GM19455 (cell line): ENCODE results near the gene IFT57.

Source experiments
- ATAC-seq: cut with Tn5 transposase; IDR thresholded peaks from one replicate; pipeline ENCODE4 v1.9.1; 2021; ENCODE audit not compliant: unreplicated experiment

IFT57 gene

GRCh38 chr3:108219336-108219735 lies 2.9 kb downstream of the IFT57 start:
- no peak for ATAC-seq

GRCh38 chr3:108218811-108219210 lies 3.4 kb downstream of the IFT57 start:
- no peak for ATAC-seq

- ATAC-seq = no peak
These were observed 6.4 kb downstream of the IFT57 start for GRCh38 chr3:108215871-108216270.

- no peak for ATAC-seq
These were observed 12.6 kb downstream of the IFT57 start for GRCh38 chr3:108209579-108209978.

- ATAC-seq = peak; percentile 94
These were observed 13.4 kb downstream of the IFT57 start for GRCh38 chr3:108208831-108209230.

- ATAC-seq = no peak
These were observed 19.4 kb downstream of the IFT57 start for GRCh38 chr3:108202834-108203233.

GRCh38 chr3:108202080-108202479 lies 20.1 kb downstream of the IFT57 start:
- no peak for ATAC-seq

- no peak for ATAC-seq
These were observed 21.0 kb downstream of the IFT57 start for GRCh38 chr3:108201258-108201657.

GRCh38 chr3:108200578-108200977 lies 21.6 kb downstream of the IFT57 start:
- no peak for ATAC-seq

GRCh38 chr3:108200024-108200423 lies 22.2 kb downstream of the IFT57 start:
- no peak for ATAC-seq

GRCh38 chr3:108191394-108191793 lies 30.8 kb downstream of the IFT57 start:
- no peak for ATAC-seq

GRCh38 chr3:108190346-108190745 lies 31.9 kb downstream of the IFT57 start:
- no peak for ATAC-seq

- ATAC-seq = no peak
These were observed 32.8 kb downstream of the IFT57 start for GRCh38 chr3:108189440-108189839.

GRCh38 chr3:108185536-108185935 lies 36.7 kb downstream of the IFT57 start:
- ATAC-seq = no peak

- ATAC-seq = no peak
These were observed 37.4 kb downstream of the IFT57 start for GRCh38 chr3:108184824-108185223.

- no peak for ATAC-seq
These were observed 38.3 kb downstream of the IFT57 start for GRCh38 chr3:108183971-108184370.

- no peak for ATAC-seq
These were observed 39.0 kb downstream of the IFT57 start for GRCh38 chr3:108183181-108183580.

GRCh38 chr3:108182339-108182738 lies 39.9 kb downstream of the IFT57 start:
- ATAC-seq = no peak

GRCh38 chr3:108181172-108181571 lies 41.1 kb downstream of the IFT57 start:
- no peak for ATAC-seq

- ATAC-seq = no peak
These were observed 42.0 kb downstream of the IFT57 start for GRCh38 chr3:108180194-108180593.

- ATAC-seq = no peak
These were observed 43.5 kb downstream of the IFT57 start for GRCh38 chr3:108178676-108179075.

GRCh38 chr3:108177536-108177935 lies 44.7 kb downstream of the IFT57 start:
- ATAC-seq = no peak

- ATAC-seq = no peak
These were observed 46.9 kb downstream of the IFT57 start for GRCh38 chr3:108175352-108175751.

- no peak for ATAC-seq
These were observed 51.1 kb downstream of the IFT57 start for GRCh38 chr3:108171106-108171505.
